Body of pancreas (tissue), 4 donors: Measurements from ENCODE around the gene IRF2. TPM values are rescaled to one million over a fixed set of nuclear protein-coding genes. Genes with fewer than 3 reads are reported as not detected.

ENCODE experiments used
- ATAC-seq: fragments of 150-250 bp; one replicate; pipeline ENCODE4 v1.9.1; 2016
- DNase-seq, 4 donors: peaks; one replicate each; pipeline ENCODE4 v3.0.0-alpha.2; 2019
- H3K27ac ChIP-seq, 4 donors: fragments of 200-600 bp; sonication (generic); 1 replicate in 3 of 4; 2 replicates in 1 of 4; pipeline versions ENCODE4 v1.5.1 to v1.6.1; 2016 to 2019; ENCODE audit warnings: mild to moderate bottlenecking in 1 of 4, mixed read lengths in 1 of 4, moderate library complexity in 1 of 4
- H3K27me3 ChIP-seq, 2 donors: fragments of 200-600 bp; sonication (generic); one replicate each; pipeline ENCODE4 v1.6.0; 2016; ENCODE audit warnings: mild to moderate bottlenecking in 1 of 2
- H3K36me3 ChIP-seq, 2 donors: fragments of 200-600 bp; sonication (generic); replicated peaks in 1 of 2; 2 replicates each; pipeline ENCODE4 v1.5.1; 2016; ENCODE audit warnings: low read depth in 2 of 2; ENCODE audit not compliant: insufficient read depth in 1 of 2
- H3K4me1 ChIP-seq: fragments of 200-600 bp; sonication (generic); one replicate; pipeline ENCODE4 v1.6.0; 2016
- H3K4me3 ChIP-seq, 2 donors: fragments of 200-600 bp; sonication (generic); 1 replicate in 1 of 2; 2 replicates in 1 of 2; pipeline ENCODE4 v1.5.1; 2016 to 2019
- H3K9me3 ChIP-seq, 3 donors: fragments of 200-600 bp; sonication (generic); 1 replicate in 2 of 3; 2 replicates in 1 of 3; pipeline ENCODE4 v1.5.1; 2016
- CTCF ChIP-seq, 7 experiments: fragments of 450-650 bp in 4 of 7; fragments of 200-600 bp in 3 of 7; sonication (generic) in 3 of 7; IDR thresholded peaks; one replicate each; pipeline ENCODE4 v1.5.1; 2016 to 2019; ENCODE audit warnings: antibody characterized with exemption in 7 of 7
- POLR2A ChIP-seq, 3 donors: fragments of 450-650 bp; IDR thresholded peaks; one replicate each; pipeline ENCODE4 v1.6.1; 2016; ENCODE audit warnings: antibody characterized with exemption in 3 of 3, mild to moderate bottlenecking in 2 of 3
- WGBS, 2 donors: methylation state at CpG; one replicate each; pipeline ENCODE4 v1.1.5; 2017; 5-methylcytosine and 5-hydroxymethylcytosine counted together
- intact Hi-C: fragments of 100-400 bp; cut with DNase I; formaldehyde crosslinking; loops from one replicate; pipeline ENCODE4 v1.15.1; 2023
- total RNA-seq, 2 donors: library from RNA; depleted of rRNA; stranded (reverse); fragments of >200 nt; gene quantifications; one replicate each; pipeline ENCODE4 v1.1.0, GENCODE V29; 2016

IRF2 gene
- total RNA-seq, 2 donors from 2014 or later = 12.5 to 14.5 TPM

- TF ChIP-seq CTCF (IDR thresholded peaks at IDR 0.05) = no peak
- TF ChIP-seq POLR2A (IDR thresholded peaks at IDR 0.05) = no peak
- peaks cover 24% of the 10 kb centered on the region for H3K4me1 ChIP-seq
Observed at GRCh38 chr4:184455299-184455698, 19.1 kb downstream of the IRF2 start.

GRCh38 chr4:184453365-184454160, 20.8 kb downstream of the IRF2 start:
- H3K36me3 ChIP-seq = no peaks in the 10 kb centered on the region
- H3K4me3 ChIP-seq = no peak overlapping the region
- 11 to 28% methylated on average over 10 of the region's 10 CpGs for WGBS, 2 donors
- no peaks in the 10 kb centered on the region for H3K9me3 ChIP-seq
- ATAC-seq = no peak
- DNase-seq = peak in 3 of 4 donors; percentile 25 to 65 (median 44)
- intact Hi-C loops = no loop called here
- H3K27me3 ChIP-seq = no peaks in the 10 kb centered on the region
- peaks cover 24% of the 10 kb centered on the region for H3K4me1 ChIP-seq
- TF ChIP-seq CTCF (IDR thresholded peaks at IDR 0.05) = no peak
- TF ChIP-seq POLR2A (IDR thresholded peaks at IDR 0.05) = no peak
- peak overlapping the region in 2 of 4 donors; percentile 2 to 63 for H3K27ac ChIP-seq

More at GRCh38 chr4:184455299-184455698, 19.1 kb downstream of the IRF2 start:
- DNase-seq = no peak
- Histone ChIP-seq H3K9me3 (no peaks in the 10 kb centered on the region), H3K27ac (no peak overlapping the region), H3K27me3 (no peaks in the 10 kb centered on the region), H3K36me3 (no peaks in the 10 kb centered on the region), H3K4me3 (no peak overlapping the region)
- intact Hi-C loops = no loop called here
- 86 to 88% methylated on average over 6 to 7 of the region's 7 CpGs for WGBS, 2 donors
- no peak for ATAC-seq

GRCh38 chr4:184452740-184453139, 21.6 kb downstream of the IRF2 start:
- intact Hi-C loops = no loop called here
- no peaks in the 10 kb centered on the region for H3K9me3 ChIP-seq
- peaks cover 24% of the 10 kb centered on the region for H3K4me1 ChIP-seq
- DNase-seq = no peak
- H3K27me3 ChIP-seq = no peaks in the 10 kb centered on the region
- no peak overlapping the region for H3K4me3 ChIP-seq
- TF ChIP-seq CTCF (IDR thresholded peaks at IDR 0.05) (no peak), POLR2A (IDR thresholded peaks at IDR 0.05) (no peak)
- H3K36me3 ChIP-seq = no peaks in the 10 kb centered on the region
- H3K27ac ChIP-seq = no peak overlapping the region
- no peak for ATAC-seq

GRCh38 chr4:184451726-184452125, 22.6 kb downstream of the IRF2 start:
- H3K4me1 ChIP-seq = peaks cover 24% of the 10 kb centered on the region
- no peaks in the 10 kb centered on the region for H3K27me3 ChIP-seq
- ATAC-seq = no peak

More at GRCh38 chr4:184451726-184452125, 22.6 kb downstream of the IRF2 start:
- intact Hi-C loops = no loop called here
- Histone ChIP-seq H3K4me3 (no peak overlapping the region), H3K36me3 (no peaks in the 10 kb centered on the region), H3K27ac (no peak overlapping the region), H3K9me3 (no peaks in the 10 kb centered on the region)
- TF ChIP-seq POLR2A (IDR thresholded peaks at IDR 0.05) = no peak
- no peak for TF ChIP-seq CTCF (IDR thresholded peaks at IDR 0.05)
- no peak for DNase-seq
